ENCODE results near the gene LRRC46. TPM values are rescaled to one million over a fixed set of nuclear protein-coding genes. Genes with fewer than 3 reads are reported as not detected.
A peak's percentile ranks its signal among the peaks of the same experiment; 100 is the strongest.

LRRC46 gene
- total and polyA plus RNA-seq, 2 donors (not counting 1 experiment from before 2014, with no cell fraction given) = 0.69 to 2.4 TPM

DNA sequence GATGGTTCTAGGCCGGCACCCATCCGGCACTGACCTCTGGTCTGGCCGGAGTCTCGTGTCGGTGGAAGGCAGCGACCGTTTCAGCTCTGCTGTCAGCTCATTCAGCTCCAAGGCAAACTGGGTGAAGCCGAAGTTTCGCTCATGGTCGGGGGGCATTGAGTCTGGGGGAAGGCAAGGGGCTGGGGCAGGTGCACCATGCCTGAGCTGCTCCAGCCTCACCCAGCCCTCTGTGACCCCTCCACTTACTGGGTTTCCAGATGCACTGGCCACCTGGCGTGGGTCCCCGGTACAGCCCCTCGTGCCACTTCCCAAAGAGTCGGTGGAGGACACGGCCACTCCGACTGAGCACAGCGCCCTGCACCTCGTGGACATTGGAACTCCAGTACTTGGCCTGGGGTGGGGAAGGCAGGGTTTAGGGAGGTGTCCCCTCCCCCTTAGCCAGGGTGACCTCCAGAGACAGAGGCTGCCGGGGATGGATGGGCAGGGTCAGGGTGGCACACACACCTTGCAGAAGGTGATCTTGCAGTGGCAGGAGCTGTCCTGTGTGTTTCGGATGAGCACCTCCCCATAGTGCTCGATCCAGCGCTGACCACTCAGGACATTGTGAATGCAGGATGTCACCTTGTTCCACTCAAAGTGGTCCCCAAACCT, 22.5 kb upstream of the LRRC46 start:
- Mint-ChIP-seq H3K4me3 (no peak overlapping the region), H3K9me3 (ENCODE audit: insufficient read depth) (no peaks in the 10 kb centered on the region), H3K4me1 (no peaks in the 10 kb centered on the region), H3K27ac (no peak overlapping the region), H3K27me3 (no peaks in the 10 kb centered on the region)
- no peaks in the 10 kb centered on the region for H3K79me2 ChIP-seq (ENCODE audit: control insufficient read depth, insufficient read depth, low read length)
- H3K4me2 ChIP-seq (replicated peaks; ENCODE audit: low read depth, low read length, poor library complexity, severe bottlenecking) = no peak overlapping the region
- H3K27ac ChIP-seq (ENCODE audit: low read length in 2 of 2) = no peak overlapping the region
- DNase-seq = no peak
- WGBS (ENCODE audit: insufficient coverage) = 97% methylated on average over 21 of the region's 22 CpGs
- H3K36me3 ChIP-seq (replicated peaks in 1 of 2; ENCODE audit: control extremely low read depth in 1 of 2, control insufficient read depth in 1 of 2, extremely low read depth in 1 of 2, insufficient read depth in 2 of 2, low read length in 1 of 2) = peaks cover 0 to 51% of the 10 kb centered on the region in 2 experiments
- H4K20me1 ChIP-seq (ENCODE audit: control insufficient read depth, insufficient read depth, low read length, poor library complexity, severe bottlenecking) = no peaks in the 10 kb centered on the region
- no peaks in the 10 kb centered on the region for H3K27me3 ChIP-seq (replicated peaks in 1 of 4; ENCODE audit: control extremely low read depth in 1 of 4, control insufficient read depth in 3 of 4, insufficient read depth in 4 of 4, low read length in 3 of 4)
- no peak overlapping the region for H3K4me3 ChIP-seq (ENCODE audit: control extremely low read depth in 1 of 5, extremely low read depth in 1 of 5, insufficient read depth in 1 of 5, low read depth in 2 of 5, low read length in 4 of 5)
- no peak for TF ChIP-seq EZH2 (IDR thresholded peaks at IDR 0.05; ENCODE audit: borderline replicate concordance, insufficient read depth, low read depth, low read length, poor library complexity, severe bottlenecking)
- TF ChIP-seq, protein P1, sequence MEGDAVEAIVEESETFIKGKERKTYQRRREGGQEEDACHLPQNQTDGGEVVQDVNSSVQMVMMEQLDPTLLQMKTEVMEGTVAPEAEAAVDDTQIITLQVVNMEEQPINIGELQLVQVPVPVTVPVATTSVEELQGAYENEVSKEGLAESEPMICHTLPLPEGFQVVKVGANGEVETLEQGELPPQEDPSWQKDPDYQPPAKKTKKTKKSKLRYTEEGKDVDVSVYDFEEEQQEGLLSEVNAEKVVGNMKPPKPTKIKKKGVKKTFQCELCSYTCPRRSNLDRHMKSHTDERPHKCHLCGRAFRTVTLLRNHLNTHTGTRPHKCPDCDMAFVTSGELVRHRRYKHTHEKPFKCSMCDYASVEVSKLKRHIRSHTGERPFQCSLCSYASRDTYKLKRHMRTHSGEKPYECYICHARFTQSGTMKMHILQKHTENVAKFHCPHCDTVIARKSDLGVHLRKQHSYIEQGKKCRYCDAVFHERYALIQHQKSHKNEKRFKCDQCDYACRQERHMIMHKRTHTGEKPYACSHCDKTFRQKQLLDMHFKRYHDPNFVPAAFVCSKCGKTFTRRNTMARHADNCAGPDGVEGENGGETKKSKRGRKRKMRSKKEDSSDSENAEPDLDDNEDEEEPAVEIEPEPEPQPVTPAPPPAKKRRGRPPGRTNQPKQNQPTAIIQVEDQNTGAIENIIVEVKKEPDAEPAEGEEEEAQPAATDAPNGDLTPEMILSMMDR (IDR thresholded peaks at IDR 0.05) = no peak
- no peaks in the 10 kb centered on the region for H3K9me3 ChIP-seq (ENCODE audit: control extremely low read depth in 1 of 3, control insufficient read depth in 2 of 3, insufficient read depth in 1 of 3, low read length in 2 of 3)
- ChIA-PET POLR2A (no interaction called here), CTCF (interaction anchor here (0.6 to 0.7 kb wide), 2 partner anchors 76 to 106 kb away, joined by 3 read pairs; partner anchors contain the start of gene TBX21)
- H3K9ac ChIP-seq (ENCODE audit: low read length) = no peak overlapping the region
- ATAC-seq (ENCODE audit: low read depth) = no peak
- no peak overlapping the region for H2AFZ ChIP-seq (ENCODE audit: insufficient read depth, low read depth, low read length, poor library complexity, severe bottlenecking)
- no peaks in the 10 kb centered on the region for H3K4me1 ChIP-seq (ENCODE audit: control insufficient read depth in 2 of 2, insufficient read depth in 2 of 2, low read length in 2 of 2)
- intact Hi-C loops (cut with micrococcal nuclease) = loop anchor here (10.0 kb wide), 1 partner anchor 114 kb away; the partner anchor contains the start of gene TBKBP1

DNA sequence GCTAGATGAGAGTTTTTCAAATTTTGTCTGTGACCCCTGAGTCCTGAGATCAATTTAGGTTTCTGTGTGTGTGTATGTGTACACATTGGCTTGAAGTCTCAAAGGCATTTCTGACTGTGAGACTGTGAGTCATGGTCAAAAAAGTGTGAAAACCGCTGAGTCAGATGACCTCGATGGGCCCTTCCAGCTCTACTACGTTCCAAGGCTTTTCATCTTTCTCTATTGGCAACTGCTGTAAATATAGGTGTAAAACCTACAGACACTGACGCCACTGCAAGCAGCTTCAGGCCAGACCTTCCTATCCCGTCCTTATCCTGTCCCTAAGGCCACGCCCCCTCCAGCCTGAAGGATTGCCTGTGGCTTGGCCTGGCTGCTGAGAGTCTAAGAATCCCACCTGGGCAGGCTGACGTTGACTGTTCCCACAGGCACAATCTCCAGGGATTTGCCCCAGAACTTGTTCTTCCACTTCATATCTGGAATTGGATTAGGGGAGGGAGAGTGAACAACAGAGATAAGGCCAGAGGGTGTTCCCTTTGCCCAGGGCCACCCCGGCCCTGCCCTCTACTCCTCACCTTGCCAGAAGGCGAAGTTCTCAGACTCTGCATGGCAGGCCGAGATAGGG, 21.2 kb upstream of the LRRC46 start:
- CTCF ChIA-PET = no interaction called here
- no peaks in the 10 kb centered on the region for H3K4me1 Mint-ChIP-seq
- TF ChIP-seq EZH2 (IDR thresholded peaks at IDR 0.05; ENCODE audit: borderline replicate concordance, insufficient read depth, low read depth, low read length, poor library complexity, severe bottlenecking) = no peak
- TF ChIP-seq, protein P1 (IDR thresholded peaks at IDR 0.05) = no peak
- ATAC-seq (ENCODE audit: low read depth) (no peak), DNase-seq (no peak)
- H3K27me3 ChIP-seq (replicated peaks in 1 of 4; ENCODE audit: control extremely low read depth in 1 of 4, control insufficient read depth in 3 of 4, insufficient read depth in 4 of 4, low read length in 3 of 4) = no peaks in the 10 kb centered on the region
- H3K9me3 ChIP-seq (ENCODE audit: control extremely low read depth in 1 of 3, control insufficient read depth in 2 of 3, insufficient read depth in 1 of 3, low read length in 2 of 3) = no peaks in the 10 kb centered on the region
- 82% methylated on average over 3 of the region's 10 CpGs for WGBS (ENCODE audit: insufficient coverage)
- intact Hi-C loops (cut with micrococcal nuclease) = no loop called here
- no peak overlapping the region for H3K4me3 Mint-ChIP-seq
- no peaks in the 10 kb centered on the region for H4K20me1 ChIP-seq (ENCODE audit: control insufficient read depth, insufficient read depth, low read length, poor library complexity, severe bottlenecking)
- POLR2A ChIA-PET = interaction anchor here (0.6 kb wide), 1 partner anchor 1024 kb away, joined by 4 read pairs; no protein-coding TSS in a partner anchor
- peaks cover 0 to 58% of the 10 kb centered on the region in 2 experiments for H3K36me3 ChIP-seq (replicated peaks in 1 of 2; ENCODE audit: control extremely low read depth in 1 of 2, control insufficient read depth in 1 of 2, extremely low read depth in 1 of 2, insufficient read depth in 2 of 2, low read length in 1 of 2)
- H3K4me1 ChIP-seq (ENCODE audit: control insufficient read depth in 2 of 2, insufficient read depth in 2 of 2, low read length in 2 of 2) = no peaks in the 10 kb centered on the region
- H3K9me3 Mint-ChIP-seq (ENCODE audit: insufficient read depth) = no peaks in the 10 kb centered on the region
- no peaks in the 10 kb centered on the region for H3K79me2 ChIP-seq (ENCODE audit: control insufficient read depth, insufficient read depth, low read length)
- no peak overlapping the region for H3K4me3 ChIP-seq (ENCODE audit: control extremely low read depth in 1 of 5, extremely low read depth in 1 of 5, insufficient read depth in 1 of 5, low read depth in 2 of 5, low read length in 4 of 5)
- no peaks in the 10 kb centered on the region for H3K27me3 Mint-ChIP-seq
- peak overlapping the region; percentile 20 for H3K27ac Mint-ChIP-seq
- H3K9ac ChIP-seq (ENCODE audit: low read length) = no peak overlapping the region
- no peak overlapping the region for H3K27ac ChIP-seq (ENCODE audit: low read length in 2 of 2)
- H2AFZ ChIP-seq (ENCODE audit: insufficient read depth, low read depth, low read length, poor library complexity, severe bottlenecking) = no peak overlapping the region
- no peak overlapping the region for H3K4me2 ChIP-seq (replicated peaks; ENCODE audit: low read depth, low read length, poor library complexity, severe bottlenecking)
